ENCODE results near the gene CHST15.

CHST15 gene

DNA sequence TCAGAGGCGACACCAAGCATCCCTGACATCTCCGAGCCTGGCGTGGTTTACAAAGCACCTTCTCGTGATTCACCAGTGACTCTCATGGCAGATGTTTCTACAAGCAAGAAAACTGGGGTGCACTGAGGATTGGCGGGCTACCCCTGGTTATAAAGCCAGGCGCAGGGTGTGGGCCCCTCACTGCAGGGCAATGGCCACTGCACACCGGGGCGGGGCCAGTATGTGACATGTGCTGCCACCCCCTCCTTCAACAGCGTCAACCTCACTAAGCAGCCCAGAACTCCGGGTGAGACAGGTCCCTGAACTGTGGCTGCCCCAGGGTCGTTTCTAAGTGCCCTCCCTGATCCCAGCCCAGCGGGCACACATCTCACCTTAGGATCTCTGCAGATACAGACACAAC, 63.8 kb downstream of the CHST15 start:
- no peak for DNase-seq (ENCODE audit: low spot score)

DNA sequence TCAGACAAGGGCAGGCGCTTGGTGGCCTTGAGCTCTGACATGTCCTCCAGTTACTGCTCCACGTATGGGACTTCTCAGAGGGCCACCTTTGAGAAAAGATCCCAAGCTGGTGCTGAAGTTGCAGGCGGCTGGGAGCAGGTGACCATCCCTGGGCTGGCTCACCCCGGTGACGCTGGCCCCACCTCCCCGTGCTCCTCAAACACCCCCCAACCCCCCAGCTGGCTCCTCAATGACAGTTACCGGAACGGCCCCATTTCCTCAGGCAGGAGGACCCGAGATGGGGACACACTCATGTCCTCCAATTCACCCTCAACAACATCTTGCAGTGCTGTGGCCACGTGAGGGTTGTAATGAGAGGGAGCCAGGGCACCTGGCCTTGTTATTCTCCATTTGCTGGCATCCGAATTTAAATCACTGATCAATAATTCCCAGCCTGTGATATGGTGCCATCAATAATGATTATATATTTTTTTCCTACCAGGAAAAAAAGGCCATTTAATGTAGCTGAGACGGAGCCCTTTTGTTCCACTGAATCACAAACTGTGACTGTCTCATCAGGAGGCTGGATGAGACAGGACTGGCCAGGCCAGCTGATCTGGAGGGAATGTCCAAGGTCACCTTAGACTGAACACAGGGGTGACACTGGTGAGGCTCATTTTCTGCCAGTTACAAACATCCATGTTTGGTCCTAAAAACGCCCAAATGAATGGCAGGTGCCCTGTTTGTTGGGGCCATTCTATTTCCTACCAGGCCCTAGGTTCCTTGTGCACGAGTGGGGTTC, 64.5 kb downstream of the CHST15 start:
- no peak for DNase-seq (ENCODE audit: low spot score)

DNA sequence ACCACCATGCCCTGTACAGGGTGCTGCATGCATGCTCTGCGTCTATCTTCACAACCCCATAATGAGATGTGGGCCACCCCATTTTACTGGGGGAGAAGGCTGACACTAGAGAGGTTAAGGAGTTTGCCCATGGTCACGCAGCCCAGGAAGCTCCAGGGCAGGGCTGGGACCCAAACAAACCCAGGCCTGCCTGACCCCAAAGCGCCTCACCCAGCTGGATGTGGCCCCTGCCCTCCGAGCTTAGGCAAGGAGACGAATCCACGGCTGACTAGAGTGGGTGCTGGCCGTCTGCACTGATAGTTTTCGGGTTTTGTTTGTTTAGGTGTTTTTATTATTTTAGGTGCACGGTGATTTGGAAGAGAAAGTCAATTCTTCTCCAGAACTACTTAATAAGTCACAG, 65.7 kb downstream of the CHST15 start:
- no peak for DNase-seq (ENCODE audit: low spot score)

DNA sequence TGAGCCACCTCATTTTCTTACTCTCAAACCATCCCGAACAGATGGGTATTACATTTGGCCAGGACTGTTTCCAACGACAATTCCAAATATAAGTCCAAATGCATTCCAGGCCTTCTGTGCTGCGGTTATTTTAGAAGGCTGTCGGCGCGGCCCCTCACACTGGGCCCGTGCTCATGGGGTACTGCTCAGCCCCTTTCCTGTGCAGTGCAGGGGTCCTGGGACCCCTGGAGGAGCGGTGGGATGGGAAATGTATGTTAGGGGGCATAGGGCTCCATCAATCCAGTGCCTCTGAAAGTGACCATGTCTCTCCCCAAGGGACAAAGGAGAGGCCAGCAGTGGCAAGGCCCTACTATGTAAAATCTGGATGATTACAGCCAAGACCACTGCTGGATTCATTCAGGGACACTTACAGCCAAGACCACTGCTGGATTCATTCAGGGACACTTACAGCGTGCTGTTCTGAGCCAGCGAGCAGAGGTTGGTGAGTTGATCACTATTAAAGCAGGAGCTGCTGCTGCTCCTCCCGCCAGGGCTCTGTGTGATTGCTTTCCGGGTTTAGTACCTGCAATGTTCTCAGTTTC, 66.3 kb downstream of the CHST15 start:
- DNase-seq (ENCODE audit: low spot score): no peak

DNA sequence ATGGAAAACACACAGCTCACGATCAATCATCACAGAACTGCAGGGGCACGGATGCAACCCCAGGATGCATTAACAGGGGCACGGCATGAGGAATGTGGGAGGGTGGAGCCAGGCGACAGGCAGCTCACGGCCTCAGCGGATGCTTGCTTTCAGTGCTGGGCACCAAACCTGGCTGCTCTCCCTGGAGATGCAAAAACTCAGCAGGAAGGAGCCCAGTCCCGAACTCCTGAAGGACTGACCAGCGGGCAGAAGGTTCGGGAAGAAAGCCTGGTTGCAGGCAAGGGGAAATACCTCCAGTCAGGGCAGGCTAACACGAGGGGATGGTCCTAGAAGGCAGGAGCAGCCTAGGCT, 66.8 kb downstream of the CHST15 start:
- DNase-seq (ENCODE audit: low spot score): no peak

DNA sequence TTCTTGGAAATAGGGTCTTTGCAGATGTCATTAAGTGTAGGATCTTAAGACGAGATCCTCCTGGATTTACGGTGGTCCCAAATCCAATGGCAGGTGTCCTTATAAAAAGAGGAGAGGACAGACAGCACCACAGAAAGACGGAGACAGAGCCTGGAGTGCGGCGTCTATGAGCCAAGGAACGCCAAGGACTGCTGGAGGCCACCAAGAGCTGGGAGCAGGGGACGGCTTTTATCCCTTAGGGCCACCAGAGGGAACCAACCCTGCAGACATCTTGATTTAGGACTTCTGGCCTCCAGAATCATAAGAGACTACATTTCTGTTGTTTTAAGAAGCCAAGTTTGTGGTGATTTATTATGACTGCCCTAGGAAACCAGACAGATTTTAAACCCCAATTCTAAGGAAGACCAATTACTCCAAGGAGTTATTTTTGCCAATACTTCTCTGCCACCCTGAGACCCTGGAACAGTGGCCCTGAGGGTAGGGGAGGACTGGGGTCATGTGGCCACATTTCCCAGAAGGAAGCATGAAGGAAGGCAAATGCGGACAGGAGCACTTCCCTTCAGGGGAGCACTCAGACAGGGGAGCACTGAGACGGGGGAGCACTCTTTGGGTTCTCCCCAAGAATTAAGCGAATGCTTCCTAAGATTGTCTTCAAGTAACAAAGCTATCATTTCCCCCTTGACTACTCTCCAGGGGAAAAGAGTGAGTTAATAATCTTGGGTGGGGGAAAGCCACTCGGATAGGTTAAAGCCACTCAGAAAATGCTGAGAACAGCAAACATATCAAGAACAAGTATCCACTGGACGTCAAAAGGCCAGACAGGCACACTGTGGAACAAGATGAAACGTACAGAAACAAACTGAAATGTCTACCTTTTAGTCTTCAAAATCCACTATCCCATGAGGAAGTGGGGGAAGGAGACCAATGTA, 67.5 kb downstream of the CHST15 start:
- DNase-seq (ENCODE audit: low spot score): peak; percentile 58

DNA sequence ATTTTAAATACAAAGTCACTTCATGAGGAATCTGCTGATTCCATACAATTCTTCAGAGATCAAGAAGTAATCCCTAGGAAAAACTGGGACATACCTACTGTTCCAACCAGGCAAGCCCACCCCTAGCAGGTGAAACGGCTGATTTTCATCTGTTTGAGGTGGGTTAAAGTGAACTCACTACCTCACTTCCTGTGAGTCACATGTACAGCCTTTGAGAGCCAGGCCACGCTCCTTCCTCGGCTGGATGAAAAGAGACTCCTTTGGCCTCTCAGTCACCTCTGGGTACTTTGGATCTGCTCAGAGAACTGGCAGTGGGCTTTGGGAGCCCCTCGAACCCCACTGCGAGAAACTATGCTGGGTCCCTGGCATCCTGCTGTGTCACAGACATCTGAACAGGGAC, 68.2 kb downstream of the CHST15 start:
- DNase-seq (ENCODE audit: low spot score): no peak

DNA sequence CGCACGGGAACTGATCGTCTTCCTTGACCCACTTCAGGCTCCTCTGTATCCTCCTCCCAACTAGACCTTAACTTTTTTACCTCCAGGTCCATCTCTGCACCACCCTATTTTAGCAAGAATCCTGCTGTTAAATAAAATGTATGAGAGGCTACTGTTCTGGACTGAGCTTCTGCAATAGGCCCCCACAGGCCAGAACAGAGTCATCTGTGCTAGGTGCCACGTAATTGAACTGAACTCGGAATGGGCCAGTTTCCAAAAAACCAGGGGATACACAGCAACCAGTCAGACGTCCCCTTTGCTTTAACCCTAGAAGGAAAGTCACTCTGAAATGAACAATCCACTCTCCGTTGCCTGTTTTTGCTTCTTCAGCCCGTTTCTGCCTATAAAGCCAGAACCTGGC, 71.3 kb downstream of the CHST15 start:
- no peak for DNase-seq (ENCODE audit: low spot score)

DNA sequence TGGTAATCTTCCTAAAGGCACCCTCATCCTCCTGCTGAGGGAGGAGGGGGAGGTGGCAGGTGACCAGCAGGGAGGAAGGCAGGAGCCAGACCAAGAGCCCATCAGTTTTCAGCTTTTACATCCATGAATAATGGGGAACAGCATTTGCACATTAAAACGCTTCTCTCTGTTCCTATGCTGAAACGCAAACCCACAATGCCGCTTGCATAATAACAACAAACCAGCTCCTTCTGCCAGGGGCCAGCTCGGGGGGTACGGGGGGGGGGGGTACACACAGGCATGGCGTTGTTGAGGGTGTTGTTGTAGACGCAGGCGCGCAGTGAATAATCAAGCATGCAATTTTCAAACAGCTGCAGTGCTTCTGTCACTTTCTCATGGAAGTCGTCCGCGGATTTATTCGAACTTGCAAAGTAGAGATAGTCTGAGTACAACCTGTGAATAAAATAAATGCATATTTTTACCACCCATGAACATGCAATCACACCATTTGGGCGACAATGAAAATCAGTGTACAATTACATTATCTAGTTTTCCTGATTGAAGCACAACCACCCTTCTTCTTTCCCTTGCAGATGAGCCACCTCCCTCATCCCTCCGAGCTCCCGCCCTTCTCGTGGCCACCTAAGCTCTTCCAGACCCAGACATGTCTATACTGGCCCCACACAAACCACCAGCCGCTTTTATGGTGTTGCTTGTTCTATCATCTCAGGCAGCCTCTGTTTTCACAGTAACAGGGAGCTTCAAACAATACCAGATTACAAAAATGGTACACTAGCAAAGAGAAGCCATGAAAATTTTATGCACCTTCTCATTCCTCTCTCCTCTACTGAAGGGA, 72.2 kb downstream of the CHST15 start:
- DNase-seq (ENCODE audit: low spot score): no peak

DNA sequence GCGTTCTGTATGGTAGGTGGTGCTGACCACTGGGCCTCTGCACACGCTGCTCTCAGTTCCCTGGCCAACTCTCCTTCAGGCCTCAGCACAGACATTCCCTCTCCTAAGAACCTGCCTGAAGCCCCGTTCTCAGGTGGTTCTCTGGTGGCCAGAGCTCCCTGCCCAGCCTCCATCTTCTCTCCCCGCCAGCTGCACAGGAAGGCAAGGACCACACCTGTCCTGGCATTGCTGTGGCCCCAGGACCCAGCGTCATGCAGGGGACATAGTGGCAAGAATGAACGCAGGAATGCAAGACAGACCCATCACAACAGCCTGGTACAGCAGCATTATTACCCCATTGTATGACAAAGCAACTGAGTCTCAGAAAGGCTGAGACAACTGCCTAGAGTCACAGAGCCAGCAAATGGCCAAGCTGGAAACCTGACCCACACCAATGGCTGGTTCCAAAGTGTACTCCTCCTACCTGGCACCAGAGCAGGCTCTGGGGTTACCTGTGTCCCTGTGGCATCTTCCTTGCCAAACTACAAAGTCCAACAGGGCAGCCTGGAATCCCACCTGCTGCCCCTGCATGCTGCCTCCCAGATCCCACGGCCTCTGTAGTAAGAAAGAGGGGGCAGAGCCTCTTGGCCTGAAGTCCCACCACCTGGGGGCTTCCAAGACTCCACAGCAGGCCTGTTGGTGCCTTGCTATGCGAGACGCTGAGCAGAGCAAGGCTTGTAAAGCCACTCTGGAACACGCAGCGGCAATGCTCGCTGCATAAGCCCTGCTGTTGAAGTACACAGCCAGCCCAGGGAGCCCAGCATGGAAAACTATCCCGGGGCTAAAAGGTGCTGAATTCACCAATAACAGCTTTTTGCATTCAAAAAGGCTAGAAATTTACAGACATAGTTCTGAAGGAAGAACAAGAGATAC, 73.3 kb downstream of the CHST15 start:
- no peak for DNase-seq (ENCODE audit: low spot score)

DNA sequence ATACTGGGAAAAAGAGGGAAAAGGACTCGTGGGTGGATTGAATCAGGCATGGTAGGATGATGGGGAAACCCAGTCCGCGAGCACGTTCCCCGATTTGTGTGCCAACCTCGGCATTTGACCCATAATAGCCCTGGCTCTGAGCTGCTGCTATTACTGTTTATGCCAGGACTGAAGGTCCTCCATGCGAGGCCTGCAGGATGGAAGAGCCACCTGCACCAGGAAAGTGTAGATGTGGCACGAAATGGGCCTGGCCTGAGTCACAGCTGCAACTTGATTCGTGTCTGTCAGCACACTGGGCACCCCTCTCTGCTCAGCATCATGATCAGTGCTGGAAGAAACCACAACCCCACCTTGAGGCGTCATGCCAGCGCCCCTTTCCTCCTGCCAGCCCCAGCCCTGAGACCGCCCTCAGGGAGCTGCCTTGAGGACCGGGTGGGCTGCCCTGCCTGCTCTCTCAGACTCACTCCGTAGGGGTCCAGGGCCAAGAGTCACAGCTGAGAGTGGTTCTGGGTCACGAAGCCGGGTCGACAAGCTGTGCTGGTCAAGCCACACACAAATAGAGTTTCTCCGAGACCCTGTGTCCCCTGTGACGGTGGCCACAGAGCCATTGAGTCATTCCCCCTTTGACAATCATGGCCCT, 74.4 kb downstream of the CHST15 start:
- DNase-seq (ENCODE audit: low spot score): no peak

DNA sequence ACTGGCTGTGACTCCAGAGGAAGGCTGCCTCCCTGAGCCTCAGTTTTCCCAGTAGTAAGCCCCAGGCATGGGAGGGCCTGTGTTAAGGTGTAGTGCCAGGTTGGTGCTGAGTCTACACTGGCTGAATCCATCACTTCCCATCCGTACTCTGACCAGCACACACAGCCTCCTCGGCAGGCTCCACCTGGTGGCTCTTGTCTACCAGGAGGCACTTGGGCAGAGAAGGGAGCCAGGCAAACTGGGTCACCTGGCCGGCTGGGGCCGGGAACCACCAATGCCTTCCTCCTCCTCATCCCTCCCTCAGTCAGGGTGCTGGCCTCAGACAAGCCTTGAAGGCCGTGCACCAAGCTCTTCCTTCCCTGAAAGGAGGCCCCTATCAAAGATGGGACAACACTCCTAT, 75.7 kb downstream of the CHST15 start:
- DNase-seq (ENCODE audit: low spot score): no peak

DNA sequence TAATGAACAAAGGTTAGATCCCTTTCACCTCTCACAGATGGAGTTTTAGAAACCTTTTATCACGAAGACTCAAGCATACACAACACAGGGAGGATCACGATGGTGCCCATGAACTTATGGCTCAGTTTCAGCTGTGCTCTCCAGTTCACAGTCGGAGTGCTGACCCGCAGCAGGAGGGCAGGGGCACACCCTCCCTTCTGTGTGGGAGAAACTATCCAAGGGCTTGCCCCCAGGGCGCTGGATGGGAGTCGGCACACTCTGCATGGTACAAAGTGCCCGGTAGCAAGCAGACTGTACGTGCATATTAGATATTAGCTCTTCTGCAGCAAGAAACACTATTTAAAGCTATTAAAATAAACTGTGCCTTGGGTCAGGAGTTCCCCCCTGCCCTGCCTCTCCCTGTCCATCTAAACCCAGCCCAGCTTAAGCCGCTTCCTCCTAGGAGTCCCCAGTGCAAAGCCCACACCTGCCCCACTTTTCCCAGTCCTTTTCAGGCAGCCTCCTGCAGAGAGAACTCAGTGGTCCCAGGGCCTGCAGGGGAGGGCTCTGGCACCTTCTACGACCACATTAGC, 76.5 kb downstream of the CHST15 start:
- no peak for DNase-seq (ENCODE audit: low spot score)

DNA sequence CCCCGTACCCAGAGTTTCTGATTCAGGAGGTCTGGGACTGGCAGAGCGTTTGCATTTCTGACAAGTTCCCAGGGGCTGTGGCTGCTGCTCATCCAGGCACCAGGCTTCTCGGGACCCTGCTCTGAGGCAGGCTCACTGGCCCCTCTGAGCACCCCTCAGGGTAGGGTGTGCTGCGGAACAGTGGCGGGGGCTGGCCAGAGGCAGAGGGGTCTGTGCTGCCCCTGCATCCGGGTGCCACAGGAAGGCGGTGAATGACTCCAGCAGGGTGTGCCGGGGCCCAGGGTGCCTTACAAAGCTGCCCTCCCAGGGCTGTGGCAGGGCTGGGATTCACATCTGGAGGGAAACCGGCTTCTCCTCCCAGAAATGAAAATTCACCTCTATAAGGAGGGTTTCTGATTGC, 77.4 kb downstream of the CHST15 start:
- no peak for DNase-seq (ENCODE audit: low spot score)

DNA sequence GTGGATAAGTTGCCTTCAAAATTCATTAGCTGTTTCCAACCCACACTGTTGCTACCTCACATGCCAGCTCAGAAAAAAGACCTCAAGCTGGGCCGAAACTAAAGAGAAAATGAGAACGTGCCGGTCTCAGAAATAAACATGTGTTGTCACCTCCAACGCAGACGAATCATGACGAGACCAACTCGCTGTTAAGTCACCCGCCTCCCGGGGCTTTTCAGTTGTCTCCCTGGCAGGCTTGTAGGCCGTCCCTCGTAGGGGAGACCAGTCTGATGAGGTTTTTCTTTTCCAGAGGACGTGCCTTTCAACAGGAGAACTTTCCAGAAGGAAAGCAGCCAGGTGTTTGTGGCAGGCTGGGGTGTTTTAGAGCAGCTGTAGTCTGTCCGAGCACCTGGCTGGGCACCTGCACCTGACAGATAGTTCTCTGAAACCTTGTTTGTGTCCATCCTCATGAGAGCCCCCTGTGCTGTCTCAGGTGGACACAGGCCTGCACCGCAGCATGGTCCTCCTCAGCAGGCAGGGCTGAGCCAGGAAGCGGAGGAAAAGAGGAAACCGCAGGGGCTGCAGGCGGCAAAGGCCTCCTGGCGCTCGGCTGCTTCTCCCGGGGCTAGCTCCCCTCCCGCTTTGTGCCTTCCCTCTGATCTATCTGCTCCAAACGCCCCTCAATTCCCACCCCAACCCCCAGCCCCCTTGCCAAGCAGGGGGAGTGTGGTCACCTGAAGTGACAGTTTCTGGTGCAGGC, 78.8 kb downstream of the CHST15 start:
- no peak for DNase-seq (ENCODE audit: low spot score)

DNA sequence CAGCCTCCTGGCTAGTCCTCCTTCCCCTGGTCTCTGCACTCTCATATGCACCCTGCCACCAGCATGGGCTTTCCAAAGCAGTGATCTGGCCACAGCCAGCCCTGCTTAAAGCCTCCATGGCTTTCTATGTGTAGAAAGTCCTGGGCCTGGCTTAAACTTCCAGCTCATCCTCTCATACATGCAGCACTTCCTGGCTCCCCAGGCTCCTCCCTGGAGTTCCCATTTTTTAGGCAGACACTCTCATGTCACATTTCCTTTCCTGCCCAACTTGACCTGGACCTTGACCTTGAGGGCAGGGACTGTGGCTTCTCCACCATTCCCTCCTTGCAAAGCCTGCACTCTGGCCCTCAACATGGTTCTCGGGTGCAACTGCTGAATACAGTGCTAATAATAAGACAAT, 79.5 kb downstream of the CHST15 start:
- no peak for DNase-seq (ENCODE audit: low spot score)

DNA sequence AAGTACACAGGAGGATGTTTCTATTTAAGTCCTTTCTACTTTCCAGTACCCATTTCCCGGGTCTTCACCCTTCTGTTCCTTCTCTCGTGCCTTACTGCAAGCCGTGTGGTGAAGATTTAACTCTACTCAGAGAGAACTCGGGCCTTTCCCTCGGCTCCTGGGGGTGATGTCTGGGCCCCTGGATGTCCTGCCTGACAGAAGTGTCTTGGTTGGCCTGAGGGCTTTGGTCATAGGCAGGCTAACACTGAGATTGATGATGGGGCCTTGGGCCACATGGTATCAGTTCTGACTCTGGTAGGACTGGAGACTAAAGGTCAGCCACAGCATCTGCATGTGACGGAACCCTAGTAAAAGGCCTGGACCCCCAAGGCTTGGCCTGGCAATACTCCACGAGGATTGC, 80.4 kb downstream of the CHST15 start:
- no peak for DNase-seq (ENCODE audit: low spot score)

DNA sequence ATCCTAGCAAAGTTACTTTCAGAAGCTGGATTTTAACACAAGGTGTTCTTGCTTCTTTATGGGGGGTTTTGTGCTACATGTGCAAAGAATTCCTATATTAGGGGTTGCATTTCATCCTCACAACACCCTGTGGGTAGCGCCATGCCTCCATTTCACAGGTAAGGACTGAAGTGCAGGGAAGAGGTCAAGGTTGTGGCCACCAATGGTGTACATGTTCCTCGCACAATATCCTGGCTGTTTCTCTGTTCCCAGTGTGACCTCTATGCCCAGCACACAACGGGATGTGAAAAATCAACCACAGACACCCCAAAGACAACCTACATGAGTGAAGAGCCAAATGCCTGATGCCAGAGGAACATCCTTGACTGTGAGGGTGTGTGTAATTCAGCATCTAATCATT, 80.8 kb downstream of the CHST15 start:
- DNase-seq (ENCODE audit: low spot score): no peak

DNA sequence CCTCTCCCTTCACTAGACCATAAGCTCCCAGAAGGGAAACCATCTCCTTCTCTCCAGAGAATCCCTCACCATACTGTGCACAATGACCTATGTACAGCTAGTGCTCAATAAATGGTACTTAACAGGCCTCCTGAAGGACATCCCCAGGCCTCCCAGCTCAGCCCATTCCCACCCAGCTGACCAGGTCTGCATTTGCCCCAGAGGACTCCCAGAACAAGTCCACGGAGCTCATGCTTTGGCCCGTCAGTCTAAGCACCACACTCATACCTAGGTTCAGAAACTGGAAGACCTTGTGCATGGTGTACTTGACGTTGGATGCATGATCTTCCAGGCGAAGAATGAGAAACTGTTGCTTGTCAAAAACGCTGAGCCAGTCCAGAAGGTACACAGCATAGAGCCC, 81.3 kb downstream of the CHST15 start:
- no peak for DNase-seq (ENCODE audit: low spot score)

DNA sequence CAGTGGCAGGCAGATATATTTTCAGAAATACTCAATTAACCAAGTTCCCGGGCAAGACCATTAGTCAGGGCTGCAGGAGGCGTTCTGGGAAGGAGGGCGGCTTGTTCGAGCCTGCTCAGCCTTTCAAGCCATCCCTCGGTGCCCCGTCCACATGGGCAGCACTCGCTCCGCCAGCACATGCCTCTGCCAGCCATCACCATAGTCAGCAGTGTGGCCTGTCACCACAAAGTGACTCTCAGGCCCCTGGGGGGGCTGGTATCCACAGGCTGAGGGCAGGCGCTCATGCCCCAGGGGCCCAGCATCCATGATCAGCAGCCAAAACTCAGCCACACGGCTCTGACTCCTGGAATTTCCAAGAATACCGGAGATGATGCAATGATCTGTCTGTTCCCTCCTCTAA, 81.9 kb downstream of the CHST15 start:
- DNase-seq (ENCODE audit: low spot score): no peak
